K562 (cell line): Measurements from ENCODE around the gene RALGPS1. TPM values are rescaled to one million over a fixed set of nuclear protein-coding genes. Genes with fewer than 3 reads are reported as not detected.

Experiments used
- ATAC-seq: fragments of 200-7000 bp; cut with Tn5 transposase; 3 replicates; pipeline ENCODE4 v1.9.1; 2020; ENCODE audit warnings: moderate library complexity
- BruUV-seq: library from RNA; stranded (reverse); fragments of 400-500 nt; replicated peaks from 2 replicates; lab custom pipeline; 2021; lab: Mats Ljungman, UMichigan
- CTCF ChIA-PET: fragments of 300-600 bp; formaldehyde crosslinking; extraction: SDS; loops from one replicate; lab custom pipeline; 2021; ENCODE audit warnings: low intra/inter-chr PET ratio; lab: Yijun Ruan, JAX
- POLR2A ChIA-PET: fragments of 300-600, 350-650 bp; sonication (Branson Sonifier 250); formaldehyde crosslinking; extraction: SDS; loops from one replicate; lab custom pipeline; 2021; ENCODE audit warnings: antibody characterized with exemption, inconsistent platforms; lab: Yijun Ruan, JAX
- DNase-seq, 4 experiments: peaks; one replicate each; pipeline versions ENCODE4 v3.0.0 to v3.0.0-alpha.2; 2011 to 2018; ENCODE audit warnings: low spot score in 3 of 4, mixed read lengths in 3 of 4; ENCODE audit errors: extremely low read depth in 1 of 4
- FAIRE-seq: peaks from 2 replicates; lab custom pipeline; 2011; peaks lifted over from hg19 to GRCh38; lab: Jason Lieb, UNC
- H2AFZ ChIP-seq: 2 replicates; pipeline ENCODE4 v1.6.0; 2011; ENCODE audit warnings: low read depth, low read length, control low read depth, inconsistent platforms
- H3K27ac ChIP-seq: fragments of 200-600 bp; 3 replicates; pipeline ENCODE4 v1.8.0; 2011; ENCODE audit warnings: low read depth, mild to moderate bottlenecking, control low read depth, inconsistent platforms, low read length, moderate library complexity, mixed read lengths; ENCODE audit errors: extremely low read depth
- H3K27me3 ChIP-seq, 2 experiments: fragments of 300-600 bp in 1 of 2; 2 replicates in 1 of 2; 3 replicates in 1 of 2; pipeline versions ENCODE4 v1.6.0 to v1.8.0; 2011; ENCODE audit warnings: inconsistent platforms in 2 of 2, low read length in 2 of 2, mild to moderate bottlenecking in 1 of 2, mixed read lengths in 1 of 2, moderate library complexity in 1 of 2; ENCODE audit not compliant: control insufficient read depth in 2 of 2, insufficient read depth in 2 of 2
- H3K36me3 ChIP-seq: fragments of 300-600 bp; 3 replicates; pipeline ENCODE4 v1.8.0; 2011; ENCODE audit warnings: mild to moderate bottlenecking, low read length, inconsistent platforms; ENCODE audit not compliant: control insufficient read depth, insufficient read depth
- H3K4me1 ChIP-seq, 2 experiments: fragments of 200-600 bp in 1 of 2; replicated peaks in 1 of 2; 2 replicates in 1 of 2; 3 replicates in 1 of 2; pipeline versions ENCODE4 v1.5.1 to v1.8.0; 2011; ENCODE audit warnings: inconsistent platforms in 2 of 2, low read length in 2 of 2, mild to moderate bottlenecking in 1 of 2, mixed read lengths in 1 of 2, moderate library complexity in 1 of 2; ENCODE audit not compliant: control insufficient read depth in 2 of 2, insufficient read depth in 2 of 2
- H3K4me2 ChIP-seq: 2 replicates; pipeline ENCODE4 v1.6.1; 2011; ENCODE audit warnings: low read length, control low read depth, inconsistent platforms, mixed read lengths; ENCODE audit not compliant: insufficient read depth
- H3K4me3 ChIP-seq: fragments of 200-600 bp; sonication (generic), shearing (Covaris generic); 2 replicates; pipeline ENCODE4 v1.5.1; 2016; ENCODE audit warnings: control low read depth, inconsistent platforms
- H3K79me2 ChIP-seq: fragments of 200-600 bp; 3 replicates; pipeline ENCODE4 v1.8.0; 2011; ENCODE audit warnings: low read length, inconsistent platforms; ENCODE audit not compliant: control insufficient read depth, insufficient read depth
- H3K9ac ChIP-seq, 2 experiments: 2 replicates each; pipeline versions ENCODE4 v1.6.0 to v1.6.1; 2011; ENCODE audit warnings: low read depth in 2 of 2, low read length in 2 of 2, control low read depth in 1 of 2, inconsistent platforms in 1 of 2, mild to moderate bottlenecking in 1 of 2, mixed read lengths in 1 of 2; ENCODE audit not compliant: insufficient read depth in 1 of 2
- H3K9me1 ChIP-seq: one replicate; pipeline ENCODE4 v1.6.0; 2011; ENCODE audit warnings: inconsistent platforms, mild to moderate bottlenecking, low read length, moderate library complexity; ENCODE audit not compliant: control insufficient read depth, insufficient read depth
- H3K9me3 ChIP-seq: replicated peaks from 2 replicates; pipeline ENCODE4 v1.5.1; 2011; ENCODE audit warnings: low read depth, low read length, inconsistent platforms; ENCODE audit not compliant: control insufficient read depth, insufficient read depth
- H4K20me1 ChIP-seq: replicated peaks from 2 replicates; pipeline ENCODE4 v1.6.1; 2011; ENCODE audit warnings: low read length, inconsistent platforms, mixed read lengths; ENCODE audit not compliant: control insufficient read depth, insufficient read depth
- BRF2 ChIP-seq: IDR thresholded peaks from 3 replicates; pipeline ENCODE4 v1.6.1; 2011; ENCODE audit warnings: borderline replicate concordance, mild to moderate bottlenecking; ENCODE audit not compliant: insufficient read length, insufficient read depth
- E2F3 ChIP-seq: fragments of 250-450 bp; sonication (Bioruptor Pico); IDR thresholded peaks from 2 replicates; pipeline ENCODE4 v1.4.0; 2020; ENCODE audit warnings: mild to moderate bottlenecking
- EWSR1 ChIP-seq: fragments of 450-650 bp; IDR thresholded peaks from 2 replicates; pipeline ENCODE4 v1.6.1; 2018; ENCODE audit warnings: borderline replicate concordance, mild to moderate bottlenecking, low read depth, moderate library complexity; ENCODE audit not compliant: partially characterized antibody
- MYBL2 ChIP-seq, 2 experiments: fragments of 450-650 bp in 1 of 2; sonication (generic) in 1 of 2; formaldehyde crosslinking in 1 of 2; IDR thresholded peaks; 2 replicates each; pipeline versions ENCODE4 v1.6.1 to v1.8.1; 2017 to 2022; ENCODE audit warnings: borderline replicate concordance in 1 of 2, inconsistent platforms in 1 of 2, low read depth in 1 of 2, mild to moderate bottlenecking in 1 of 2, missing genetic modification reagents in 1 of 2, moderate library complexity in 1 of 2
- SIN3A ChIP-seq, 2 experiments: fragments of 150-350 bp in 1 of 2; IDR thresholded peaks; 2 replicates each; pipeline ENCODE4 v1.6.1; 2011 to 2016; ENCODE audit warnings: borderline replicate concordance in 2 of 2, low read depth in 2 of 2, low read length in 2 of 2, mild to moderate bottlenecking in 2 of 2, moderate library complexity in 2 of 2; ENCODE audit not compliant: control insufficient read depth in 1 of 2
- TAF7 ChIP-seq: fragments of 450-650 bp; IDR thresholded peaks from 2 replicates; pipeline ENCODE4 v1.6.1; 2016; ENCODE audit warnings: missing genetic modification characterization, missing compliant biosample characterization
- ZNF140 ChIP-seq: fragments of 250-450 bp; sonication (Bioruptor Pico); IDR thresholded peaks from 2 replicates; pipeline ENCODE4 v1.8.0; 2021; ENCODE audit warnings: moderate library complexity, mild to moderate bottlenecking, inconsistent platforms
- ZNF23 ChIP-seq: fragments of 250-450 bp; sonication (Bioruptor Pico); IDR thresholded peaks from 2 replicates; pipeline ENCODE4 v1.4.0; 2020; ENCODE audit warnings: mild to moderate bottlenecking
- WGBS: fragments of 100-300 bp; shearing (Covaris generic); methylation state at CpG from one replicate; pipeline ENCODE4 v1.1.6; 2016; ENCODE audit warnings: low coverage, mixed read lengths; ENCODE audit not compliant: insufficient coverage; ENCODE audit errors: missing lambda C conversion rate; 5-methylcytosine and 5-hydroxymethylcytosine counted together
- in situ Hi-C: fragments of 300-500 bp; cut with MboI; formaldehyde crosslinking; loops from 4 replicates; pipeline ENCODE4 v1.15.0; 2018; ENCODE audit warnings: inconsistent platforms, mixed read lengths
- intact Hi-C: fragments of 100-400 bp; cut with micrococcal nuclease; formaldehyde crosslinking; loops from 2 replicates; pipeline ENCODE4 v1.14.2; 2022
- polyA plus RNA-seq, 8 experiments: library from polyadenylated mRNA; depleted of rRNA in 4 of 8; stranded (reverse) in 5 of 8; unstranded in 3 of 8; fragments of >200 nt; fragmentation: Nextera tagmentation in 2 of 8; fragmentation: Illumina TruSeq in 1 of 8; extraction: Ambion mirVana in 2 of 8; extraction: Trizol in 1 of 8; gene quantifications; 2 replicates each; pipeline versions ENCODE4 v1.2.1 to v1.2.3, GENCODE V29; 2011 to 2014; ENCODE audit warnings: inconsistent platforms in 1 of 8, missing spikeins in 1 of 8
- total RNA-seq, 7 experiments: library from RNA; depleted of rRNA in 6 of 7; stranded (reverse); fragments of >200 nt in 6 of 7; fragmentation: Illumina TruSeq in 2 of 7; extraction: Trizol in 2 of 7; gene quantifications; 2 replicates each; pipeline versions ENCODE4 v1.2.1 to v1.2.3, GENCODE V29; 2011 to 2021; ENCODE audit warnings: low replicate concordance in 1 of 7
- TF ChIP-seq, protein P1 (sequence below): fragments of 450-650 bp; IDR thresholded peaks from 2 replicates; pipeline ENCODE4 v1.6.1; 2018; ENCODE audit not compliant: partially characterized antibody
- TF ChIP-seq, protein P2 (sequence below): sonication (generic); formaldehyde crosslinking; IDR thresholded peaks from 2 replicates; pipeline ENCODE4 v1.8.1; 2023; ENCODE audit warnings: mild to moderate bottlenecking, missing genetic modification reagents

RALGPS1 gene
- total and polyA plus RNA-seq, 9 of the 15 experiments (the other 6 are each of a cell fraction or from before 2014, with no cell fraction given) = 0.04 to 2.6 (median 1.5) TPM

DNA sequence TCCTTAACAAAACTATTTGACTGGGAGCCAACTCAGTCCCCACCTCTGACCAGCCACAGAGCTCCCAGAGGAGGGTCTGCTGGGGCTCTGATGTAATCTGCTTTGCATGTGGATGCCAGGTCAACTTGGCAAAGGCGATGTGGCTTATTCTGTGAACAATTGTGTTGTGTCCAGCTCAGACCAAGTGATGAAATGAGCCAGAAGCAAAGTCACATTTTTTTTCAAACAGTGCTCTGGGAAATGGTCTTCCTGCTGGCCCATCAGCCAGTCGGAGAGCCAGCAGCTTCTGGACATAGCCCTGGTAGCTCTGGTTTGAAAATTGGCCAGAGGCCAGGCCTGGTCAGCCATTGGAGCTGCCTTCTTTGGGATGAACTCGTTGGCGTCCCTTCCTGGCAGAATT is 121.4 kb downstream of the RALGPS1 start (continued):
- TF ChIP-seq SIN3A (IDR thresholded peaks at IDR 0.05; ENCODE audit: borderline replicate concordance in 2 of 2, control insufficient read depth in 1 of 2, low read depth in 2 of 2, low read length in 2 of 2) = no peak
- TF ChIP-seq ZNF23 (CRISPR knock-in tag) = no peak
- no peak for TF ChIP-seq BRF2
- no peak for TF ChIP-seq ZNF140

DNA sequence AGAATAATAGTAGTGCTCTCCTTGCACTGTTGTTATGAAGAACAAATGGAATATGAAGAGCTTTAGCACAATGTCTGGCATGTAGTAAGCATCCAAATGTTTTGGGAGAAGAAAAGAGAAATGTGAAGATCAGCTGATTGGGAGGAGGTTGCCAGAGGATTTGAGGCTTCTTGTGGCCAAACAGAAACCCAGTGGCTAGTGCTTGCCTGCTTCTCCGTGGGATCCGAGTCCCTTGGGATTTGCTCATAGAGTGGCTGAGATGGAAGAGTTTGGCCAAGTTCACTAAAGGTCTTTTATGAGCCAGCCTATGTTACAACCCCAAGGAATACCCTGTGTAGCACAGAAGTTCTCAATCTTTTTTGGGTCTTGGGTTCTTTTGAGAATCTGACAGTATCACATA is 121.9 kb downstream of the RALGPS1 start:
- 14% methylated on average over 2 of the region's 2 CpGs for WGBS
- no peak for DNase-seq
- POLR2A ChIA-PET = interaction anchor here (1.0 kb wide), 1 partner anchor 17 kb away, joined by 3 read pairs; no protein-coding TSS in a partner anchor
- CTCF ChIA-PET = no interaction called here
- Histone ChIP-seq H3K36me3 (no peaks in the 10 kb centered on the region), H2AFZ (no peak overlapping the region), H3K27ac (no peak overlapping the region), H3K9ac (no peak overlapping the region), H3K79me2 (no peaks in the 10 kb centered on the region), H3K4me2 (no peak overlapping the region), H3K9me1 (no peaks in the 10 kb centered on the region), H3K9me3 (no peaks in the 10 kb centered on the region), H3K27me3 (peaks cover 0 to 5% of the 10 kb centered on the region in 2 experiments; a peak in 1 of 5 replicates), H4K20me1 (no peaks in the 10 kb centered on the region), H3K4me1 (peaks cover 0 to 12% of the 10 kb centered on the region in 2 experiments; a peak in 3 of 5 replicates), H3K4me3 (no peak overlapping the region)
- ATAC-seq = no peak
- in situ Hi-C loops = no loop called here
- no TSS peak for BruUV-seq
- intact Hi-C loops = no loop called here
- FAIRE-seq = no peak
- TF ChIP-seq, protein P1, sequence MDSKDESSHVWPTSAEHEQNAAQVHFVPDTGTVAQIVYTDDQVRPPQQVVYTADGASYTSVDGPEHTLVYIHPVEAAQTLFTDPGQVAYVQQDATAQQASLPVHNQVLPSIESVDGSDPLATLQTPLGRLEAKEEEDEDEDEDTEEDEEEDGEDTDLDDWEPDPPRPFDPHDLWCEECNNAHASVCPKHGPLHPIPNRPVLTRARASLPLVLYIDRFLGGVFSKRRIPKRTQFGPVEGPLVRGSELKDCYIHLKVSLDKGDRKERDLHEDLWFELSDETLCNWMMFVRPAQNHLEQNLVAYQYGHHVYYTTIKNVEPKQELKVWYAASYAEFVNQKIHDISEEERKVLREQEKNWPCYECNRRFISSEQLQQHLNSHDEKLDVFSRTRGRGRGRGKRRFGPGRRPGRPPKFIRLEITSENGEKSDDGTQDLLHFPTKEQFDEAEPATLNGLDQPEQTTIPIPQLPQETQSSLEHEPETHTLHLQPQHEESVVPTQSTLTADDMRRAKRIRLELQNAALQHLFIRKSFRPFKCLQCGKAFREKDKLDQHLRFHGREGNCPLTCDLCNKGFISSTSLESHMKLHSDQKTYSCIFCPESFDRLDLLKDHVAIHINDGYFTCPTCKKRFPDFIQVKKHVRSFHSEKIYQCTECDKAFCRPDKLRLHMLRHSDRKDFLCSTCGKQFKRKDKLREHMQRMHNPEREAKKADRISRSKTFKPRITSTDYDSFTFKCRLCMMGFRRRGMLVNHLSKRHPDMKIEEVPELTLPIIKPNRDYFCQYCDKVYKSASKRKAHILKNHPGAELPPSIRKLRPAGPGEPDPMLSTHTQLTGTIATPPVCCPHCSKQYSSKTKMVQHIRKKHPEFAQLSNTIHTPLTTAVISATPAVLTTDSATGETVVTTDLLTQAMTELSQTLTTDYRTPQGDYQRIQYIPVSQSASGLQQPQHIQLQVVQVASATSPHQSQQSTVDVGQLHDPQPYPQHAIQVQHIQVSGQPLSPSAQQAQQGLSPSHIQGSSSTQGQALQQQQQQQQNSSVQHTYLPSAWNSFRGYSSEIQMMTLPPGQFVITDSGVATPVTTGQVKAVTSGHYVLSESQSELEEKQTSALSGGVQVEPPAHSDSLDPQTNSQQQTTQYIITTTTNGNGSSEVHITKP = no peak
- TF ChIP-seq E2F3 (no peak), EWSR1 (no peak), TAF7 (tag) (no peak), MYBL2 (IDR thresholded peaks at IDR 0.05; ENCODE audit: low read depth) (no peak), MYBL2 (CRISPR knock-in tag; IDR thresholded peaks at IDR 0.05; ENCODE audit: borderline replicate concordance) (no peak)
- TF ChIP-seq, protein P2, sequence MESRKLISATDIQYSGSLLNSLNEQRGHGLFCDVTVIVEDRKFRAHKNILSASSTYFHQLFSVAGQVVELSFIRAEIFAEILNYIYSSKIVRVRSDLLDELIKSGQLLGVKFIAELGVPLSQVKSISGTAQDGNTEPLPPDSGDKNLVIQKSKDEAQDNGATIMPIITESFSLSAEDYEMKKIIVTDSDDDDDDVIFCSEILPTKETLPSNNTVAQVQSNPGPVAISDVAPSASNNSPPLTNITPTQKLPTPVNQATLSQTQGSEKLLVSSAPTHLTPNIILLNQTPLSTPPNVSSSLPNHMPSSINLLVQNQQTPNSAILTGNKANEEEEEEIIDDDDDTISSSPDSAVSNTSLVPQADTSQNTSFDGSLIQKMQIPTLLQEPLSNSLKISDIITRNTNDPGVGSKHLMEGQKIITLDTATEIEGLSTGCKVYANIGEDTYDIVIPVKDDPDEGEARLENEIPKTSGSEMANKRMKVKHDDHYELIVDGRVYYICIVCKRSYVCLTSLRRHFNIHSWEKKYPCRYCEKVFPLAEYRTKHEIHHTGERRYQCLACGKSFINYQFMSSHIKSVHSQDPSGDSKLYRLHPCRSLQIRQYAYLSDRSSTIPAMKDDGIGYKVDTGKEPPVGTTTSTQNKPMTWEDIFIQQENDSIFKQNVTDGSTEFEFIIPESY = no peak
